ACHN (cell line): Measurements from ENCODE around the gene PHF21B.
"Not testable (repeated sequence)": the region's sequence is repeated elsewhere in the genome, so short reads cannot be mapped to it uniquely, and the experiment has no call there.

ENCODE experiments used
- DNase-seq: peaks from one replicate; pipeline ENCODE4 v3.0.0-alpha.2; 2015
- in situ Hi-C: cut with HindIII; loops from 2 replicates; pipeline ENCODE4 v1.10.0; 2017; ENCODE audit warnings: low sequenced_read_pairs, low pct_ligation_motif_present, low pct_unique_long_range_greater_than_20kb

The PHF21B gene

GRCh38 chr22:44915441-44915840 is 94.4 kb downstream of the PHF21B start:
- in situ Hi-C loops = no loop called here
- no peak for DNase-seq

DNA sequence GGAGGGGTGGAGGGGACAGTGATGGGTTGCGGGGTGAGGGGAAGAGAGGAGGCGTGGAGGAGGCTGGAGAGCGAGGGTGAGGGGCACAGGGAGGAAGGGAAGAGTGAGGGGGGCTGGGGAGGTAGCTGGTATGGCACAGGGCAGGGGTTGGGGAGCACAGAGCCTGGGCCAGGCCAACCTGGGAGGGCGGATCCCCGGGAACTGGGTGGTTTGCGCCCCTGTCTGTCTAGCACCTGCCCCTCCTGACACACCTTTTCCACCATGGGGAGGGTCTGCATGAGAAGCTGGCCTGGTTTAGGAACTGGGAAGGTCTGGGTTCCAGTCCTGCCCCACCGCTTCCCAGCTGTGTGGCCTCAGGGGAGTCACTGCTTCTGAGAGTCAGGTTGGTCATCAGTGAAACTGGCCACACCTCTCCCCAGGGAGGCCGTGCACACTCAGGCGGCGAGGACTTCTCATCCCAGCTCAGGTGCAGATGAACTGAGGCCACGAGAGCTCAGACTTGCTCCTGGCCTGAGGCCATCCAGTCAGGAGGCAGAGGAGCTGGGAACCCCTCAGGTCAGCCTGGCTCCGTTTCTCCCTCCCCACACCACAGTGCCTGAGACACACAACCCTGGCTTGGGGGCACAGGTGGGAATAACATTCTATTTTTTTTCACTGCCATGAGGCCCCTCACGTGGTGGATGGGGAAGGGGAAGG is 95.6 kb downstream of the PHF21B start:
- DNase-seq = no peak
- in situ Hi-C loops = no loop called here

DNA sequence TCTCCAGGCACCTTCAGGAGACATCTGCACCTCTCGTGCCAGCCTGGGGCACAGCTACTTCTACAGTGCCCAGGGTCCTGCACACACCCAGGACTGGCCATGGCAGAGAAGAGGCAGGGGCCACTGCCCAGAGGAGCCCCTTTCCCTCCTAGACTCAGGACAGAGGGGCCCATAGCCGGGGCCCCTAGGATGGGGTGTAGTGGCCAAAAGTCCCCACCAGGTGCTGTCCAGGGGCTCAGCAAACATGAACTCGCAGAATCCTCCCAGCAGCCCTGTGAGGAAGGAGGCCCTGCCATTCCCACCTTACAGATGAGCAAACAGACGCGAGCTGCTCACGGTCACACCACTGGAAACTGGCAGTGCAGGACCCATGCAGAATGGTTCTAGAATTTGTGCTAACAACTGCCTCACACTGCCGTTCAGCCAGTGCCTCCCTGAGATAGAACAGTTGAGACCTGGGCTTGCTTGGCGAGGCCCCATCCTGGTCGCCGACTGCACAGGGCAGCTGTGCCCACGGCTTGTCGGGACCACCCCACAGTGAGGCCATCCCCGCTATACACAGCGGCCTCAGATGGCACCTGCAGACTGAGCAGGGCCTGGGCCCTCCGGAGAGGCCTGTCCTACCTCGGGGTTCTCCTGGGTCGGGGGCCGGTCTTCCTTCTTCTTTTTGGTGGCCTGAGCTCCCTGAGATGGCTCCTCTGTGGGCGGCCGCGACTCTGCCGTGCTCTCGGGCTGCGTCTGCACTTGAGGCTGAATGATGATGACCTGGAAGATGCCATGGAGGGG is 96.4 kb downstream of the PHF21B start:
- in situ Hi-C loops = no loop called here
- no peak for DNase-seq

DNA sequence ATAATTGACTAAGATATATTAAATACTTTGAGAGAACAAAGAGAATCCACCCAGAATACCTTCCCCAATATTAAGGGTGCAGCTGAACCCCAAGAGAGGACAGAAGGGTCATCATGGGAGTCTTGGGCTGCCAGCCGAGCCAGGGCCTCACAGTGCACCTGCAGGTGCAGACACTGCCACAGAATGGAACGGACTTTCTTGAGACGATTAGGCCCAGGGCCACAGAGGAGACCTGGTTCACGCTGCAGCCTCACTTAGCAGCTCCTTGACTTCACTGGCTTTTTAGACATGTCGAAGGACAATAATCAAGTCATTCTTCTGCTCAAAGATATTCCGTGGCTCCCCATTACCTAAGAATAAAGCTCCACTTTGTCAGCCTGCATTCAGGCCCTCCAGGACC is 100.6 kb downstream of the PHF21B start:
- in situ Hi-C loops = no loop called here
- no peak for DNase-seq

GRCh38 chr22:44907765-44908737 is 101.8 kb downstream of the PHF21B start:
- in situ Hi-C loops = no loop called here

GRCh38 chr22:44906999-44907644 is 102.7 kb downstream of the PHF21B start:
- in situ Hi-C loops = no loop called here

More at GRCh38 chr22:44907765-44908737, 101.8 kb downstream of the PHF21B start:
- no peak for DNase-seq

GRCh38 chr22:44906248-44906936 is 103.4 kb downstream of the PHF21B start:
- in situ Hi-C loops = no loop called here
- no peak for DNase-seq

More at GRCh38 chr22:44906999-44907644, 102.7 kb downstream of the PHF21B start:
- no peak for DNase-seq

- DNase-seq, in situ Hi-C loops: not testable (repeated sequence)
These were observed 105.2 kb downstream of the PHF21B start for GRCh38 chr22:44904492-44905152.

DNA sequence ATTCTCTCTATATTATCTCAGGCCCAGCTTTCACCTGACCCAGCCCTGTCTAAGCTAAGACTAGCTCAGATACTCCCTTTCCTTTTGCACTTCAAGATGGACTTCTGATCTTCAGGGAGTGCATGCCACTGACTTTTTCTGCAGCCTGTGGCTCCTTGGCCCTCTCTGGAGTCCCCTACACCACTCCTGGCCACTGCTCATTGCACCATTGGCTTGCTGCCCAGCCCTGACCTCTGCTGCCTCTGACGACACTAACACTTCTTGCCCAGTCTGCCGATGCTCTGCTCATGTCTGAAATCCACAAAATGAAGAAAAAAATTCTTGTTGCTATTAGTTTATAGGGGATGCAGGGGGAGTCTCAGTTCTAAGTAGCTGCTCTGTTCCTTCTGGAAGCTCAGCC is 106.6 kb downstream of the PHF21B start:
- in situ Hi-C loops, DNase-seq: not testable (repeated sequence)

- in situ Hi-C loops = no loop called here
- DNase-seq = no peak
These were observed 108.5 kb downstream of the PHF21B start for GRCh38 chr22:44901301-44901700.

GRCh38 chr22:44898236-44898635 is 111.6 kb downstream of the PHF21B start:
- in situ Hi-C loops = no loop called here
- no peak for DNase-seq

- in situ Hi-C loops = no loop called here
- no peak for DNase-seq
These were observed 114.3 kb downstream of the PHF21B start for GRCh38 chr22:44895296-44896055.

- in situ Hi-C loops = no loop called here
- no peak for DNase-seq
These were observed 115.0 kb downstream of the PHF21B start for GRCh38 chr22:44894782-44895181.

- in situ Hi-C loops = no loop called here
- no peak for DNase-seq
These were observed 115.5 kb downstream of the PHF21B start for GRCh38 chr22:44894321-44894720.

- in situ Hi-C loops = no loop called here
- no peak for DNase-seq
These were observed 116.1 kb downstream of the PHF21B start for GRCh38 chr22:44893731-44894080.

DNA sequence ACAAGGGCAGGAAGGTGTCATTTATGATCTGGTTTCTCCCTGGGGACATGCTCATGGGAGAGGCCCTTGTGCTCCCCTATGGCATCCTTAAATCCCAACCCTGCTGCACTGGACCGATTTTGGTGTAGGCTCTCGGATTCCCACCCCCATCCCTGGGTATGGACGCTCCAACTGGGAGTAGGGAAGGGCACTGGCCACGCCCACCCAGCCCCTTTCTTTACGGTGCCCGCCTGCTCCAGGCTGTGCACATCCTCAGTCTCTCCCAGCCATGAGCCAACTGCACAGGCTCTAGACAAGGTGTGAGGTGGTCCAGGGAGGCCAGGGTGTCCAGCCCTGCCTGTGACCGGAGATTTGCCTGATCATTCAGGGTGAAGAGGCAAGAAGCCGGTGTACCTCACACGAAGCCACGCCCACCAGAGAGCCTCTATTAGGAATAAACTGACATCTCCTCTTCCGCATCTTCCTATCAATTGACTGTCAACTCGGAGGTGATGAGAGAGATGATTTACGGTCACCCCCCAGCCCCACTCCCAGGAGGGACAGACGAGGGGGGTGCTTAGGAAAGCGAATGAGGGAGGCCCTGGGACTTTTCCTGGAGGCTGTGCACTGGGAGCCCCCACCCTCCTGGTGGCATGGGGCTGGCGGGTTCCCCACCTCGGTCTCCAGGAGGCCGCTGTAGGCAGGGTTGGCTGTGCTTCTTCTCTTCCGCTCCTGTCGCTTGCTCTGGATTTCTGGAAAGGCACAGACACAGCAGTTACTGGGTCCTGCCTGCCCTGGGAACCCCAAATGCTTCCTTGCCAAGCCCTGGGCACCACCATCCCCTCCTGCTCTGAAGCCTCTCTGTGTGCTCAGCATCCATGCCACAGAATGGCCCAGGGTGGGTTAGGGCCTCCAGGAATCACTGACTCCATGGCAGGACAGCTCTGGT is 116.7 kb downstream of the PHF21B start:
- DNase-seq = no peak
- in situ Hi-C loops = no loop called here
